ENCODE measurements around the gene SBSN.

- no peak for TF ChIP-seq CTCF (IDR thresholded peaks at IDR 0.05)
- TF ChIP-seq POLR2A (IDR thresholded peaks at IDR 0.05): no peak
- no peak for TF ChIP-seq EP300 (IDR thresholded peaks at IDR 0.05)
Observed at GRCh38 chr19:35566738-35567137, 38.6 kb upstream of the SBSN start.

Data from gastroesophageal sphincter (tissue), 3 donors.